ENCODE data around the gene TUBA4A. TPM values are rescaled to one million over a fixed set of nuclear protein-coding genes. Genes with fewer than 3 reads are reported as not detected.
A peak's percentile ranks its signal among the peaks of the same experiment; 100 is the strongest.

The TUBA4A gene
- total and polyA plus RNA-seq, 9 of the 15 experiments (the other 6 are each of a cell fraction or from before 2014, with no cell fraction given), result 25.1 to 174 (median 42.4) TPM

GRCh38 chr2:219279916-219280516 is 26.3 kb upstream of the TUBA4A start (continued):
- no peak for TF ChIP-seq ZNF3 (CRISPR knock-in tag; IDR thresholded peaks at IDR 0.05)
- TF ChIP-seq SIN3B (IDR thresholded peaks at IDR 0.05; ENCODE audit: low read depth), result no peak
- 0 out of 2 replicates have a peak, but pooled peaks have one; percentile 7 for TF ChIP-seq TOE1 (IDR thresholded peaks at IDR 0.05; ENCODE audit: borderline replicate concordance)
- no peak for TF ChIP-seq TOE1 (CRISPR knock-in tag; IDR thresholded peaks at IDR 0.05; ENCODE audit: borderline replicate concordance, low read depth)
- no peak for TF ChIP-seq CHAMP1 (IDR thresholded peaks at IDR 0.05)
- peak; percentile 76; the same call in 1 of the 2 replicates for TF ChIP-seq ZNF263 (CRISPR knock-in tag; IDR thresholded peaks at IDR 0.05; ENCODE audit: borderline replicate concordance)
- TF ChIP-seq PRMT5 (CRISPR knock-in tag; IDR thresholded peaks at IDR 0.05), result no peak
- no peak for TF ChIP-seq ELK1 (CRISPR knock-in tag; IDR thresholded peaks at IDR 0.05)
- no peak for TF ChIP-seq EP300 (IDR thresholded peaks at IDR 0.05; ENCODE audit: low read length)
- TF ChIP-seq DEAF1 (CRISPR knock-in tag; IDR thresholded peaks at IDR 0.05), result peak; percentile 3; the same call in 1 of the 2 replicates
- TF ChIP-seq ZZZ3 (IDR thresholded peaks at IDR 0.05), result no peak
- no peak for TF ChIP-seq GTF2B (IDR thresholded peaks at IDR 0.05; ENCODE audit: extremely low read depth, insufficient read length)
- 0 out of 4 replicates have a peak, but pooled peaks of 1 of the 2 experiments have one; percentile 43 for TF ChIP-seq KDM4B (IDR thresholded peaks at IDR 0.05; ENCODE audit: borderline replicate concordance in 2 of 2, low read depth in 1 of 2)
- TF ChIP-seq PBX2 (CRISPR knock-in tag; IDR thresholded peaks at IDR 0.05; ENCODE audit: low read depth), result no peak
- TF ChIP-seq PBX2 (tag; conservative IDR thresholded peaks at IDR 0.05; ENCODE audit: low read depth), result no peak
- no peak for TF ChIP-seq ZBTB5 (IDR thresholded peaks at IDR 0.05)
- TF ChIP-seq PTRF (tag; IDR thresholded peaks at IDR 0.05), result no peak
